Measurements from ENCODE around the gene CACNA1B.

CACNA1B gene

DNA sequence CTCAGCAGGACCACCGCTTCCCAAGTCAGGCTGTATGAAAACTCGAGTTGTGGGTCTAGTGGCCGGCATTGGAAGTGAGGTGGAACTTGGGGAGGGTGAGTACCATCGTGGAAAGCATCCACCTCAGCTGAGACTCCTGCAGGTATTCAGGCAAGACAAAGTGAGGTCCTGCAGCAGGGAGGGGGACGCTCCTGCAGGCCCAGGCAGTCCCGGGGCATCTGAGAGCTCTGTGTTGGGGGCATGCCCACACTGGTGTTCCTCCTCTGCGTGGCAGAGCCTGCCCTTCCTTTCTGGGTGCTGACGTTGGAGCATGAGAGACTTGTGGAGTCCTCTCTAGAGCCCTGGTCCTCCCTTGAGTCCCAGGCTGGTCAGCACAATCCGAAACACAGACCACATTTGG is 187.7 kb downstream of the CACNA1B start:
- POLR2A ChIA-PET, result no interaction called here
- no peak for TF ChIP-seq L3MBTL2 (conservative IDR thresholded peaks at IDR 0.05)
- TF ChIP-seq BHLHE40 (IDR thresholded peaks at IDR 0.05; ENCODE audit: borderline replicate concordance), result no peak
- no peak for DNase-seq (ENCODE audit: extremely low spot score)
- CTCF ChIA-PET, result no interaction called here

DNA sequence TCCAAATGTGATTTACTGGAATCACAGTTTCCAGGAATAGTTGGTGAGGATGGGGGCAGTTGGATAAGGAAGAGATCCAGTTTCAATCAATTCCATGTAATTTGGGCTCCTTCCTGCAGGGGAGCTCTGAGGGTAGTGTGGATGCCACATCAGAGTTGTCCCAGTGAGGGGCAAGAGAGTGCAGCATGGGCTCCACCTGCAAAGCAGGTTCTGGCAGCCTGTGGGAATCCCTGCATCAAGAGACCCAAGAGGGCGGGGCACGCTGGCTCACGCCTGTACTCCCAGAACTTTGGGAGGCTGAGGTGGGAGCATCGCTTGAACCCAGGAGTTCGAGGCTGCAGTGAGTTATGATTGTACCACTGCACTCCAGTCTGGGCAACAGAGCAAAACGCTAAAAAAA is 188.5 kb downstream of the CACNA1B start:
- peak; percentile 33 for DNase-seq (ENCODE audit: extremely low spot score)
- TF ChIP-seq ELF4 (IDR thresholded peaks at IDR 0.05) (no peak), FOXM1 (IDR thresholded peaks at IDR 0.05; ENCODE audit: borderline replicate concordance) (no peak), TARDBP (IDR thresholded peaks at IDR 0.05) (no peak), FOXA1 (IDR thresholded peaks at IDR 0.05) (no peak), SP1 (IDR thresholded peaks at IDR 0.05) (no peak), BHLHE40 (IDR thresholded peaks at IDR 0.05; ENCODE audit: borderline replicate concordance) (no peak), NFRKB (IDR thresholded peaks at IDR 0.05) (no peak), CTBP1 (IDR thresholded peaks at IDR 0.05; ENCODE audit: borderline replicate concordance) (no peak), SUZ12 (IDR thresholded peaks at IDR 0.05) (no peak), ARNT (IDR thresholded peaks at IDR 0.05) (no peak), FOXK2 (IDR thresholded peaks at IDR 0.05) (no peak), LEF1 (IDR thresholded peaks at IDR 0.05; ENCODE audit: borderline replicate concordance) (no peak), ZNF384 (IDR thresholded peaks at IDR 0.05) (no peak), HDGF (IDR thresholded peaks at IDR 0.05; ENCODE audit: borderline replicate concordance) (no peak), L3MBTL2 (conservative IDR thresholded peaks at IDR 0.05) (no peak)
- TF ChIP-seq, protein P1, sequence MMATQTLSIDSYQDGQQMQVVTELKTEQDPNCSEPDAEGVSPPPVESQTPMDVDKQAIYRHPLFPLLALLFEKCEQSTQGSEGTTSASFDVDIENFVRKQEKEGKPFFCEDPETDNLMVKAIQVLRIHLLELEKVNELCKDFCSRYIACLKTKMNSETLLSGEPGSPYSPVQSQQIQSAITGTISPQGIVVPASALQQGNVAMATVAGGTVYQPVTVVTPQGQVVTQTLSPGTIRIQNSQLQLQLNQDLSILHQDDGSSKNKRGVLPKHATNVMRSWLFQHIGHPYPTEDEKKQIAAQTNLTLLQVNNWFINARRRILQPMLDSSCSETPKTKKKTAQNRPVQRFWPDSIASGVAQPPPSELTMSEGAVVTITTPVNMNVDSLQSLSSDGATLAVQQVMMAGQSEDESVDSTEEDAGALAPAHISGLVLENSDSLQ (IDR thresholded peaks at IDR 0.05), result no peak
- ChIA-PET CTCF (no interaction called here), POLR2A (no interaction called here)

DNA sequence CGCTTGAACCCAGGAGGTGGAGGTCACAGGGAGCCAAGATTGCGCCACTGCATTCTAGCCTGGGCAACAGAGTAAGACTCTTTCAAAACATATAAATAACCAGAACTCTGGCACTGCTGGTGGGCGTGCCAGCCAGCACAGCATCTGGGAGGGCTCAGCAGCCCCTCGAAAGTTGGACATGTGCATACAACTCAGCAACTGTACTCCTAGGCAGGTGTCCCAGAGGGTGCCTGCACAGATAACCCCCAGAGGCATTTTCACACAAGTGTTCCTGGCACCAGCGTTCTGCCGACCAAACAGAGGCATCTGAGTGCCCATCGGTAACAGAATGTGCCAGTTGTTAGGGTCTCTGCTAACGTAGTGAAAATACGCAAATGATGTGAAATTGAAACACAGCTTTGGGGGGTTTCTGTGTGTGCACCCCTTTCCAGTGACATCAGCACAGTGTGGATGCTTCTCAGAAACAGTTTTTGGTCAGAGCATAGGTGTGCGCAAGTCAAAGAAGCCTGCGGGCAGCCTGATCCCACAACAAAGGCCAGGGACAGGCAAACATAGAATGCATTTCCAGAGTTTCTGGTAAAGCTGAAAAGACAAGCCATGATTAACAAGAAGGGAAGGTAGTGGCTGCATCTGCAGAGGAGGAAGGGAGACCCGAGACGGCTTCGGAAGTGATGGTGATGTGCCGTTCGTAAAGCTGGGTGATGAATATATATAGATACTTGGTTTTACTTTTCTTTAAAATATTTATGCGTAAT is 190.2 kb downstream of the CACNA1B start:
- CTCF ChIA-PET, result no interaction called here
- TF ChIP-seq LEF1 (IDR thresholded peaks at IDR 0.05; ENCODE audit: borderline replicate concordance) (no peak), ELF4 (IDR thresholded peaks at IDR 0.05) (no peak), HDGF (IDR thresholded peaks at IDR 0.05; ENCODE audit: borderline replicate concordance) (no peak), ARNT (IDR thresholded peaks at IDR 0.05) (no peak), BHLHE40 (IDR thresholded peaks at IDR 0.05; ENCODE audit: borderline replicate concordance) (no peak), SP1 (IDR thresholded peaks at IDR 0.05) (no peak), SUZ12 (IDR thresholded peaks at IDR 0.05) (no peak), L3MBTL2 (conservative IDR thresholded peaks at IDR 0.05) (no peak), ZNF384 (IDR thresholded peaks at IDR 0.05) (no peak), TARDBP (IDR thresholded peaks at IDR 0.05) (no peak)
- TF ChIP-seq, protein P1 (IDR thresholded peaks at IDR 0.05), result no peak
- POLR2A ChIA-PET, result no interaction called here
- DNase-seq (ENCODE audit: extremely low spot score), result no peak

DNA sequence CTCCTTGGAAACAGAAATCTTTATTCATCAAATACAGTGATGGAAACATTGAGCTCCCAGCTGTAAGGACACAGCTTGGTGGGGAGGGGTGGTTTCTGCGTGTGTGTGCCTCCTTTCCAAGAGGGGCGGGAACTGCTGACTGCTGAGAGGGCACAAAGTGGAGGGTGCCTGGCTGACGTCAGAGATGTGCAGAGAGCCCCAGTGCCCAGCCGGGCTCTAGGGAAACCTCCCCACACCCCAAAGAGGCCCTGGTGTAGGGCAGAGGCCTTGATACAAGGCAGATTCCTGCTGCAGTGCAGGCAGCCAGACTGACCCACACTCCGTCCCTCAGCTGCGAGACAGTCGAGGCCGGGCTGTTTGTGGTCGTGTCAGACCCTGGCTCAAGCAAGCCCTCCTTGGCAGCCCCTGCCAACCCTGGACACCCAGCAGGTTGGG is 191.0 kb downstream of the CACNA1B start:
- CTCF ChIA-PET, result no interaction called here
- no peak for TF ChIP-seq CTBP1 (IDR thresholded peaks at IDR 0.05; ENCODE audit: borderline replicate concordance)
- TF ChIP-seq L3MBTL2 (conservative IDR thresholded peaks at IDR 0.05), result no peak
- TF ChIP-seq FOXA1 (IDR thresholded peaks at IDR 0.05), result no peak
- TF ChIP-seq, protein P1 (IDR thresholded peaks at IDR 0.05), result no peak
- no peak for TF ChIP-seq NFRKB (IDR thresholded peaks at IDR 0.05)
- no peak for TF ChIP-seq SP1 (IDR thresholded peaks at IDR 0.05)
- TF ChIP-seq LEF1 (IDR thresholded peaks at IDR 0.05; ENCODE audit: borderline replicate concordance), result no peak
- no peak for TF ChIP-seq ARNT (IDR thresholded peaks at IDR 0.05)
- TF ChIP-seq ELF4 (IDR thresholded peaks at IDR 0.05), result no peak
- TF ChIP-seq BHLHE40 (IDR thresholded peaks at IDR 0.05; ENCODE audit: borderline replicate concordance), result no peak
- TF ChIP-seq FOXK2 (IDR thresholded peaks at IDR 0.05), result no peak
- no peak for TF ChIP-seq ZNF384 (IDR thresholded peaks at IDR 0.05)
- no peak for TF ChIP-seq HDGF (IDR thresholded peaks at IDR 0.05; ENCODE audit: borderline replicate concordance)
- no peak for TF ChIP-seq SUZ12 (IDR thresholded peaks at IDR 0.05)
- no peak for TF ChIP-seq TARDBP (IDR thresholded peaks at IDR 0.05)
- no peak for TF ChIP-seq FOXM1 (IDR thresholded peaks at IDR 0.05; ENCODE audit: borderline replicate concordance)
- POLR2A ChIA-PET, result no interaction called here

DNA sequence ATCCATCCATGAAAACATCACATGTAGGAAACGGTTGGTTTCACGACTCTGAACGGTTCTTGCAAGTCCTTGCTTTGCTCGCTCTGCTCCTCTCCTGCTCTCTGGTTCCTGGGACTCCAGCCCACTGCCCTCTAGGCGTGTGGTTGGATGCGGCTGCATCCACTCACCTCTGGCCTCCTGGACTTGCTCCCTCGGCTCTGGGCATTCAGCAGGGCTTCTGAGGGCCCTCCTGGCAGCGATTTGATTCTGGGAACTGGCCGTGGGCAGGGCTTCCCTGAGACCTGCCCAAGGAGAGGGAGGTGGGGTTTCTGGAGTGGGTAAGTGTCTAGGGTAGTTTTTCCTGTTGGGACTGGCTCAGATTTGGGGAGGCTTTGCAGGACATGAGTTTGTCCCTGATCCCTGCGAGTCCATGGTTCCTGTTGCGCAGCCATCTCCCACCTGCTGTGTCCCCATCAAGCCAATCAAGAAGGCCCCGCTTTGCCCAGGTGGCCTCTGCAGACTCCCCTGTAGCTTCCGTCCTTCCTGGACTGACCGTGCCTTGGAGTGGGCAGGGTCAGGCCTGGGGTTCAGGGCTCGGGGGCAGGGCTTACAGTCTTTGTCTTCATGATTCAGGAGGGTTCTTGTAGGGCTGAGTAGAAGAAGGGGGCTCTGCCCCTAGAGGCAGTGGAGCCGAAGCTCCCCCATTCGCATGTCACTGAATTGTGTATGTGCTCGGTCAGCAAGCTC is 192.3 kb downstream of the CACNA1B start:
- no peak for TF ChIP-seq NFRKB (IDR thresholded peaks at IDR 0.05)
- no peak for TF ChIP-seq FOXK2 (IDR thresholded peaks at IDR 0.05)
- no peak for TF ChIP-seq HDGF (IDR thresholded peaks at IDR 0.05; ENCODE audit: borderline replicate concordance)
- no peak for TF ChIP-seq CTBP1 (IDR thresholded peaks at IDR 0.05; ENCODE audit: borderline replicate concordance)
- TF ChIP-seq ELF4 (IDR thresholded peaks at IDR 0.05), result no peak
- no peak for TF ChIP-seq FOXM1 (IDR thresholded peaks at IDR 0.05; ENCODE audit: borderline replicate concordance)
- TF ChIP-seq, protein P1 (IDR thresholded peaks at IDR 0.05), result no peak
- DNase-seq (ENCODE audit: extremely low spot score), result no peak
- ChIA-PET POLR2A (no interaction called here), CTCF (no interaction called here)

More for the DNA sequence above, 191.0 kb downstream of the CACNA1B start:
- no peak for DNase-seq (ENCODE audit: extremely low spot score)

Data from HEK293T (cell line).